ENCODE data around the gene FMNL2.

The FMNL2 gene

DNA sequence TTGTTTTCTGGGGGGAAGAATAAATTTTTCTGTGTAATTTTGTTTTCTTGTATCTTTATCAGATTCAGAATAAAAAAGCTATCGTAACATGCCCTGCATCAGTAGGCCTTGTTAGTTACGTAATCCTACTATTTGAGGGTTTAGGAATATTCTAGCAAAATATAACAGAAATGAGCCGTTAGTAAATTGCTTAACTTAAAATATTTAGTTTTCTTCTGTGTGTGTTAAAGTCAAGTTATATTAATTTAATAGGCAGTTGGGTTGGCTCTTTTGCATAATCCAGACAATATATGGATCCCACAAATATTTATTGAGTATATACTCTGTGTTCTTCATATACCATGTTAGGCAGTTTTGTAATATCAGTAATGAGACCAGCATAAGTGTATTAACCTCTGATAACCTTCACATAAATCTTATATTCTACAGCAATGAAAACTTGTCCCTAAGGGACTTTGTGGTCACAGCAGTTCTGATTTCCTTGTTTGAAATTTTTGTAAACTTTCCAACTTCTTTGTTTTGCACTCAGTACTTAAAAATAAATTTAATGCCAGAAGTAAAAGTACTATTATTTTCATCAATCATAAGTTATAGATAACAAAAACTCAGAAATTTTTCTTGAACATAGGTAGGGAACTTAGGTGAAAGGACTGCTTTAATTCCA is 151.9 kb downstream of the FMNL2 start:
- H3K79me2 ChIP-seq (ENCODE audit: insufficient read depth, low read length), result no peaks in the 10 kb centered on the region
- H2AFZ ChIP-seq (ENCODE audit: low read length), result no peak overlapping the region
- H3K9me2 ChIP-seq (ENCODE audit: low read depth, low read length), result no peaks in the 10 kb centered on the region
- H3K9ac ChIP-seq (ENCODE audit: low read length), result no peak overlapping the region
- no peaks in the 10 kb centered on the region for H4K20me1 ChIP-seq (ENCODE audit: insufficient read depth, low read length)
- no peaks in the 10 kb centered on the region for H3K27me3 ChIP-seq (ENCODE audit: insufficient read depth, low read length)
- no peak for TF ChIP-seq EZH2 (IDR thresholded peaks at IDR 0.05; ENCODE audit: borderline replicate concordance, low read length)
- TF ChIP-seq, protein P1, sequence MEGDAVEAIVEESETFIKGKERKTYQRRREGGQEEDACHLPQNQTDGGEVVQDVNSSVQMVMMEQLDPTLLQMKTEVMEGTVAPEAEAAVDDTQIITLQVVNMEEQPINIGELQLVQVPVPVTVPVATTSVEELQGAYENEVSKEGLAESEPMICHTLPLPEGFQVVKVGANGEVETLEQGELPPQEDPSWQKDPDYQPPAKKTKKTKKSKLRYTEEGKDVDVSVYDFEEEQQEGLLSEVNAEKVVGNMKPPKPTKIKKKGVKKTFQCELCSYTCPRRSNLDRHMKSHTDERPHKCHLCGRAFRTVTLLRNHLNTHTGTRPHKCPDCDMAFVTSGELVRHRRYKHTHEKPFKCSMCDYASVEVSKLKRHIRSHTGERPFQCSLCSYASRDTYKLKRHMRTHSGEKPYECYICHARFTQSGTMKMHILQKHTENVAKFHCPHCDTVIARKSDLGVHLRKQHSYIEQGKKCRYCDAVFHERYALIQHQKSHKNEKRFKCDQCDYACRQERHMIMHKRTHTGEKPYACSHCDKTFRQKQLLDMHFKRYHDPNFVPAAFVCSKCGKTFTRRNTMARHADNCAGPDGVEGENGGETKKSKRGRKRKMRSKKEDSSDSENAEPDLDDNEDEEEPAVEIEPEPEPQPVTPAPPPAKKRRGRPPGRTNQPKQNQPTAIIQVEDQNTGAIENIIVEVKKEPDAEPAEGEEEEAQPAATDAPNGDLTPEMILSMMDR (IDR thresholded peaks at IDR 0.05; ENCODE audit: low read length), result no peak
- H3K9me3 ChIP-seq (ENCODE audit: low read length), result no peaks in the 10 kb centered on the region
- no peak overlapping the region for H3K27ac ChIP-seq (ENCODE audit: low read depth, low read length, poor library complexity, severe bottlenecking)
- H3F3A ChIP-seq (ENCODE audit: insufficient read depth, low read length), result no peaks in the 10 kb centered on the region
- H3K36me3 ChIP-seq (ENCODE audit: insufficient read depth, low read length), result no peaks in the 10 kb centered on the region
- no peak overlapping the region for H3K4me2 ChIP-seq (ENCODE audit: low read length)
- H3K4me1 ChIP-seq (ENCODE audit: insufficient read depth, low read length, severe bottlenecking), result no peaks in the 10 kb centered on the region
- no peak overlapping the region for H3K4me3 ChIP-seq (ENCODE audit: low read depth, low read length, poor library complexity, severe bottlenecking)

DNA sequence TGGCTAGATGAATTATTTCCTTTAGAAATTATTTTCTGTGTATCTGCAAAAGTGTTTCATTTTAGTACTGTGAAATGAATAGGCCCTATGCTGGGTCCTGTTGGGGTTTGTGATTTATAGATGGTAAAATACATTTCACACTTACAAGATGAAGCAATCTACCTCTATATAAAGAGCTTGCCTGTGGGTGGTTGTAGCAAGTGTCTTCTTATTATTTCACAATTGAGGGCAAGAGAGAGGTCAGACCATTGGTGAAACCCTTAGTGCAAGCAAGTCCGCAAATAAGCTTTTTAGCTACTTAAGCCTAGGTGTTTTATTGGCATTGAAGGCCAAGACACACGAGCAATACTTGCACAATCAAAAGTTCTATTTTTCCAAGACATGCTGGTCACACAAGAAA is 153.1 kb downstream of the FMNL2 start:
- Histone ChIP-seq H3K36me3 (ENCODE audit: insufficient read depth, low read length) (no peaks in the 10 kb centered on the region), H3K9me3 (ENCODE audit: low read length) (no peaks in the 10 kb centered on the region), H3K9ac (ENCODE audit: low read length) (no peak overlapping the region), H2AFZ (ENCODE audit: low read length) (no peak overlapping the region), H3K4me1 (ENCODE audit: insufficient read depth, low read length, severe bottlenecking) (no peaks in the 10 kb centered on the region), H4K20me1 (ENCODE audit: insufficient read depth, low read length) (no peaks in the 10 kb centered on the region), H3K9me2 (ENCODE audit: low read depth, low read length) (no peaks in the 10 kb centered on the region), H3K4me3 (ENCODE audit: low read depth, low read length, poor library complexity, severe bottlenecking) (no peak overlapping the region), H3K27ac (ENCODE audit: low read depth, low read length, poor library complexity, severe bottlenecking) (no peak overlapping the region), H3K79me2 (ENCODE audit: insufficient read depth, low read length) (no peaks in the 10 kb centered on the region), H3K27me3 (ENCODE audit: insufficient read depth, low read length) (no peaks in the 10 kb centered on the region), H3F3A (ENCODE audit: insufficient read depth, low read length) (no peaks in the 10 kb centered on the region), H3K4me2 (ENCODE audit: low read length) (no peak overlapping the region)
- TF ChIP-seq, protein P1 (IDR thresholded peaks at IDR 0.05; ENCODE audit: low read length), result no peak
- no peak for TF ChIP-seq EZH2 (IDR thresholded peaks at IDR 0.05; ENCODE audit: borderline replicate concordance, low read length)

DNA sequence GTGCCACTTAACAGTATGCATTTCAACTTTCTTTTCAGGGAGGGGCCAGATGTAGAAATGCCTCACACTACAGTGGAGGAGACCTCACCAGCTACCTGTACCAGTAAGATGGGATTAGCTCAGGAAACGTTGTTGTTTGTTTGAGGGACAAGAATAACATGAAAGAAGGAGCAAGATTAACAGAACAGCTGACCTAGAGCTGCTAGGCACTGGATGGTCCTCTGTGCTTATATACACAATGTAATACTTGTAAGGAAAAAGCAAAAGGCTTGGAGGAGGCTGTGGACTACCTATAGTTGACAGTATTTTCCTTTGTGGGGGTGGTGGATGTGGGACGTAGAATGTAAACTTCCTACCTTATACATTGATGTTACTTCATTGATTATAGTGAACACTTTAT is 154.4 kb downstream of the FMNL2 start:
- Histone ChIP-seq H2AFZ (ENCODE audit: low read length) (no peak overlapping the region), H3K4me2 (ENCODE audit: low read length) (no peak overlapping the region), H3K79me2 (ENCODE audit: insufficient read depth, low read length) (no peaks in the 10 kb centered on the region), H3K27ac (ENCODE audit: low read depth, low read length, poor library complexity, severe bottlenecking) (no peak overlapping the region), H3K9ac (ENCODE audit: low read length) (no peak overlapping the region), H3K9me2 (ENCODE audit: low read depth, low read length) (no peaks in the 10 kb centered on the region), H3K36me3 (ENCODE audit: insufficient read depth, low read length) (no peaks in the 10 kb centered on the region), H4K20me1 (ENCODE audit: insufficient read depth, low read length) (no peaks in the 10 kb centered on the region), H3K27me3 (ENCODE audit: insufficient read depth, low read length) (no peaks in the 10 kb centered on the region), H3F3A (ENCODE audit: insufficient read depth, low read length) (no peaks in the 10 kb centered on the region), H3K9me3 (ENCODE audit: low read length) (no peaks in the 10 kb centered on the region), H3K4me1 (ENCODE audit: insufficient read depth, low read length, severe bottlenecking) (no peaks in the 10 kb centered on the region), H3K4me3 (ENCODE audit: low read depth, low read length, poor library complexity, severe bottlenecking) (no peak overlapping the region)
- TF ChIP-seq EZH2 (IDR thresholded peaks at IDR 0.05; ENCODE audit: borderline replicate concordance, low read length), result no peak
- TF ChIP-seq, protein P1 (IDR thresholded peaks at IDR 0.05; ENCODE audit: low read length), result no peak
